Left ventricle myocardium superior (tissue), 1 donor: ENCODE results near the gene AUP1. TPM values are rescaled to one million over a fixed set of nuclear protein-coding genes. Genes with fewer than 3 reads are reported as not detected.
"Not testable (repeated sequence)": the region's sequence is repeated elsewhere in the genome, so short reads cannot be mapped to it uniquely, and the experiment has no call there.

Experiments used
- ATAC-seq: fragments of 200-7000 bp; cut with Tn5 transposase; one replicate; pipeline ENCODE4 v1.9.1; 2020; ENCODE audit warnings: mild to moderate bottlenecking, moderate library complexity
- DNase-seq: peaks from one replicate; pipeline ENCODE4 v3.0.0-alpha.2; 2020
- intact Hi-C: fragments of 100-400 bp; cut with micrococcal nuclease; formaldehyde crosslinking; loops from one replicate; pipeline ENCODE4 v1.11.0; 2022
- total RNA-seq: library from RNA; stranded (reverse); fragmentation: NEBNext Ultra II Directional; extraction: Animal tissue kit (Norgen Biotek cat#: 25700); gene quantifications from one replicate; pipeline ENCODE4 v1.2.1, GENCODE V29; 2021
- donor health status: DM: no; HTN: yes; CAD: no; lungs with severe emphysema.

The AUP1 gene
- total RNA-seq, 1 donor from 2014 or later: 54.2 TPM

DNA sequence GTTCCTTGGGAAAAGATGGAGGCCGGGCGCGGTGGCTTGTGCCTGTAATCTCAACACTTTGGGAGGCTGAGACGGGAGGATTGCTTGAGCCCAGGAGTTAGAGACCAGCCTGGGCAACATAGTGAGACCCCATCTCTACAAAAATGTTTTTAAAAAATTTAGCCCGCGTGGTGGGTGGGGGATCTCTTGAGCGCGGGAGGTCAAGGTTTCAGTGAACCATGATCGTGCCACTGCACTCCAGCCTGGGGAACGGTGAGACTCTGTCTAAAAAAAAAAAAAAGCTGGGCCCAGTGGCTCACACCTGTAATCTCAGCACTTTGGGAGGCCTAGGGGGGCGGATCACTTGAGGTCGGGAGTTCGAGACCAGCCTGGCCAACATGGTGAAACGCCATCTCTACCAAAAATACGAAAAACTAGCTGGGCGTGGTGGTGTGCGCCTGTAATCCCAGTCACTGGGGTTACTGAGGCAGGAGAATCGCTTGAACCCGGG lies 45.8 kb downstream of the AUP1 start:
- DNase-seq: peak; percentile 21
- not testable (repeated sequence) for ATAC-seq
- intact Hi-C loops: loop anchor here (5.0 kb wide), 1 partner anchor 104 kb away; no protein-coding TSS in a partner anchor

DNA sequence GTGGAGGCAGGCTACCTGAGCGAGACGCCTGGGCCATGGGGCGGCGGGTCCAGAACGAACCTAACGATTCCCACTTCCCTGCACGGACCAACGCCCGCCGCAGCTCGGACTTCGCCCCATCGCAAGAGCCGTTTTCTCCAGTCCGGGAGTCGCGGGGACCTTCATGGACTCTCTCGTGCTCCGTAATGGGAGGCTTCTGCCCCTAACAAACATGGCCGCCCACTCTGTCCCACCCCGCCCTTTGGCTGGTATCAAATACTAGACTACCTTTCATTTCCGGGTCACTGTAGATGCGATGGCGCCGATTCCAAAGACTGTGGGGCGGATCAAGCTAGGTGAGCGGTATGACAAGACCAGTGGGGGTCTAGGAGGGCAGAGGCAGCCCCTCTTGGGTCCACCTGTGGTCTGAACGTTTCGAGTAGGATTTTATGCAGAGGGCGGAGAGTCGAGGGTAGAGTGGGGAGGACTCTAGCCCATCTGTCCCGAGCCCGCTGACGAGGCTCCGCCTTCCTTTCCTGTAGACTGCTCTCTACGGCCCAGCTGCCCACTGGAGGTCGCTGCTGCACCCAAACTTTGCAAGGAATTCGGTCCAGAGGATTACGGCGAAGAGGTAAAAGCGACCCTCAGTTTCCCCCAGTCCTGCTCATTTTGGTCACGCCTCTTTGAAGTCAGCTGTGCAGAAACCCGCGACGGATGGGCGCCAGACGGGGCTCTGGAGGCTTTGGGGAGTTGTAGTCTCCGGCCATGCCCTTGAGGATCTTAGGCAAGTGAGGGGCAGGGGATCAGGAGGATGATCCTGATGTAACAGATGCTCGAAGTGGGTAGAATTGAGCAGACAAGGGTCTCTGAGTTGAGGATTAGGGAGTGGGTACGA lies 46.5 kb downstream of the AUP1 start, which contains the start of the genes CCDC142 and TTC31:
Gene CCDC142, minus strand, starts transcription at position 198 of the 874 bp plus-strand sequence. Its CDS starts 161 bp downstream, at position 37.
Gene TTC31, plus strand, starts transcription at position 281 of the 874 bp plus-strand sequence. Its CDS starts 15 bp downstream, at position 296.
- intact Hi-C loops: loop anchor here (5.0 kb wide), 1 partner anchor 104 kb away; no protein-coding TSS in a partner anchor
- ATAC-seq: peak; percentile 98
- peak; percentile 97 for DNase-seq

DNA sequence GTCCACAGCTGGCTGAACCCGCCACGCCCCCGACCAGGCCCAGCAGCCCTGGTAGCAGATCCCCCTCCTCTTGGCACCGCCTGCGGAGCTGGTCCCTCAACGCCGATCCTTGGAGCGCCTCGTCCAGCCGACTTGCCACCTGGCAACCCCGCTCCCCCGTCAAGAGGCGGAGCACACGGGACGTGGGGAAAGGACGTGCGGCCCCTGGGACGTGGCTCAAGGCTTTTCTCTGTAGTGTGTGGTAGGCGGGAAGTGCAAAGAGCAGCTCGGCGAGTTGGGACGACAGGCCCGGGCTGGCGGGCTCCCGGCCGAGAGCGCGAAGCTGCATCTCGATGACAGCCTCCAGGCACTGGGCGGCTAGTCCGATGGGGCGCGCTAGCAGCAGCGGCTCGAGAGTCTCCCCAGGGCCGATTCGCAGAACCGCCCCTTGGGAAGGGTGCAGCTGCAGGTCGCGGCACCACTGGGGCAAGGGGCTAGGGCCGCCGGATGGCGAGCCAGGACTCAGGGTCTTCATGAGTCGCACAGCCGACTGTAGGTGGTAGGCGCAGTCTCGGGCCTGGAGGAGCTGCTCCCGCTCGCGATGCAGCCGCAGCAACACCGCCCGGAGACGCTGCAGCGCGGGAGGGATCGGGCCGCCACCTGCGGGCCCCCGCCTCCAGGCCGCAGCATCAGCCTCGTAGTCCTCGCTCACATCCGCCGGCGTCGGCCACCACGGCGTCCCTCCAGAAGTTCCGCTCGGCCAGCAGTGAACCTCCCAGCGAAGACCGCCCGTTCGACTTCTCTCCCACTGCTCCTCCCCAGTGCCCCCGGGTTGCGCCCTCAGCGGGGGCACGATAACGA lies 47.3 kb downstream of the AUP1 start:
- intact Hi-C loops: loop anchor here (5.0 kb wide), 1 partner anchor 105 kb away; no protein-coding TSS in a partner anchor
- DNase-seq: peak; percentile 79
- ATAC-seq: peak; percentile 67

DNA sequence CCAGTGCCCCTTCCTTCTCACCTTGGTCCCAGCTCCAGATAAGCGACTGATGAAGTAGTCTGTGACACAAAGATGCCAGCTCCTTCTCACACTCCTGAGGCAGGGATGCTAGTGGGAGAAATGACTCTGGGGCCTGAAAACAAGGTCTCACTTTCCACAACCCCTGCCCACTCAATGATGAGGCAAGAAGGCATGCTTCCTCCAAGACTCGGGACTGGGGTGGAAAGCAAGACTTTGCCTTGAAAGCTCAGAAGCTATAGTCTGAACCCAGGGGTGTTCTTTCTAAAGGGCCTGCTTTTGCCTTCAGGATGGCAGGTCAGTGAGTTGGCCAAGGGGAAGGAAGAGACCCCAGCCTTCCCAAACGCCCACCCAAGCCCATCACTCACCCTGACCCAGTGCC lies 48.1 kb downstream of the AUP1 start:
- no peak for ATAC-seq
- peak; percentile 0 for DNase-seq
- intact Hi-C loops: loop anchor here (5.0 kb wide), 1 partner anchor 106 kb away; no protein-coding TSS in a partner anchor

Other genes starting within 250 kb of the AUP1 start
- 2.2 TPM for gene SLC4A5, start 186.3 kb downstream of the AUP1 start, total RNA-seq
- 177 TPM for gene DCTN1, start 149.4 kb downstream of the AUP1 start, total RNA-seq
- gene C2orf81, start 108.1 kb downstream of the AUP1 start, total RNA-seq: 0.79 TPM
- gene WDR54, start 108.0 kb downstream of the AUP1 start, total RNA-seq: 4.4 TPM
- 21.4 TPM for gene RTKN, start 87.8 kb downstream of the AUP1 start, total RNA-seq
- 16.4 TPM for gene INO80B, start 74.6 kb downstream of the AUP1 start, total RNA-seq
- gene WBP1, start 71.3 kb downstream of the AUP1 start, total RNA-seq: 48.0 TPM
- gene MOGS, start 64.3 kb downstream of the AUP1 start, total RNA-seq: 20.6 TPM
- gene MRPL53, start 57.0 kb downstream of the AUP1 start, total RNA-seq: 163 TPM
- 6.6 TPM for gene CCDC142, start 46.7 kb downstream of the AUP1 start, total RNA-seq
- gene TTC31, start 46.6 kb downstream of the AUP1 start, total RNA-seq: 9.4 TPM
- 0.52 TPM for gene LBX2, start 30.1 kb downstream of the AUP1 start, total RNA-seq
- 26.8 TPM for gene PCGF1, start 22.0 kb downstream of the AUP1 start, total RNA-seq
- gene TLX2, start 15.3 kb downstream of the AUP1 start, total RNA-seq: not detected
- not detected for gene DQX1, start 3.5 kb downstream of the AUP1 start, total RNA-seq
- 28.5 TPM for gene HTRA2, start 227 bp upstream of the AUP1 start, total RNA-seq
- gene LOXL3, start 24.2 kb upstream of the AUP1 start, total RNA-seq: 2.6 TPM
- 4.4 TPM for gene DOK1, start 25.0 kb upstream of the AUP1 start, total RNA-seq
- not detected for gene M1AP, start 118.6 kb upstream of the AUP1 start, total RNA-seq
- 3.4 TPM for gene SEMA4F, start 124.5 kb upstream of the AUP1 start, total RNA-seq